ENCODE measurements around the gene KRT80.
A peak's percentile ranks its signal among the peaks of the same experiment; 100 is the strongest.

The KRT80 gene

DNA sequence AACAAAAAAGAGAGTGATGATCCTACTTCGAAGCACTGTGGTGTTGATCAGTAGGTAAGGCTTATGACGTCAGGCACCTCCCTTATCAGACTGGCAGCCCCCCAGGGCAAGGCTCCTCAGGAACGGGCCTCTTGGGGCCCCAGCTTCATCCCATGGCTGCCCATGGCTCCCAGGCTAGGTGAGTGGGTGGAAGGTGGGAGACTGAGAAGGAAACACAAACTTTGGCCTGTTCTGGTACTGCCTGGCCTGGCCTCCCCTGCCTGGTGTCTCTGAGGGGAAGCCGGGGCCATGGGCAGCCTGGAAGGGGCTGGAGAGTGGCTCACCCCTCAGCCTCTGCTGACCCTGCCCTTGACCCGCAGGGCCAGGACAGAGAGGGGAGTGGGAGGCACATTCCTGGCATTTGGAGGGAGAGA lies 38.9 kb downstream of the KRT80 start:
- DNase-seq (ENCODE audit: low read depth) = no peak

DNA sequence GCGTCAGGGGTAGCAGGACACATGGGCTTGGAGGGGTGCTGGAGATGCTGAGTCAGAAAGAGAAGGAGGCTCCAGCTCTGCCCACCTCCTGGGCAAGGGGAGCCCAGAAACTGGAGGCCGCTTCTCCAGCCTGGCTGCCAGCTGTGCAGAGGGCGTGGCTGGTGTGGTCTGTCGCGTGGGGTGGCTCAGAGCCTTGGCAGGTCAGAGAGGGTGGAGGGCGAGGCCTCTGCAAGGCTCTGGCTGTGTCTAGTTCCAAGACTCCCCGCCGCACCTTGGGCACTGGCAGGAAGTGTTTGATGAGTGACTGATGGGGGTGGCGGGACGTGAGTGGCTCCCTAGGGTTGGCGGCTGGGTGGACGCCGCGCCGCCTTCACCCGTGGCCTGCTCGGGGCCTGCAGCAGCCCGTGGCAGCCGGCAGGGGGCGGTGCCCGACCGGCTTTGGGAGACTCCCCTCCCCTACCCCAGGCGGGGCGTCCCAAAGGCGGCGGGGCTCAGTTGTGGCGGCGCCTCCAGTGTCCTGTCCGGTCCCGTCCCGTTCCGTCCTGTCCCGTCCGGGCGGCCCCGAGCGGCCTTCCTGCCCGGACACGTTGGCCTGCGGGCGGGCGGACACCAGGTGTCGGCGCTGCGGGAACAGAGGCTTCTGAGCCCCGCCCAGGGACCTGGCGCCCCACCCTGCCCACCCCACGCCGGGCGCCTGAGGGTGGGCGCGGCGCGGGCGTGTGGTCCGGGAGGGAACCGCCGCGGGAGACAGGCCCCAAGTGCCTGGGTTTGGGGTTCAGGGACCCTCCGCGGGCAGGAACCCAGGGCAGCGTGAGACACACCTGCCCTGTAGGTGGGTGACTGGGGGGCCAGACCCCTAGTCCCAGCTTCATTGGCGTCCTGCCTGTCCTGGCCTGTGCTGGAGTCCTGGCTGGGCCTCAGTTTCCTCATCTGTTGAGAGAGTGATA lies 39.7 kb downstream of the KRT80 start:
- DNase-seq (ENCODE audit: low read depth) = peak; percentile 64

DNA sequence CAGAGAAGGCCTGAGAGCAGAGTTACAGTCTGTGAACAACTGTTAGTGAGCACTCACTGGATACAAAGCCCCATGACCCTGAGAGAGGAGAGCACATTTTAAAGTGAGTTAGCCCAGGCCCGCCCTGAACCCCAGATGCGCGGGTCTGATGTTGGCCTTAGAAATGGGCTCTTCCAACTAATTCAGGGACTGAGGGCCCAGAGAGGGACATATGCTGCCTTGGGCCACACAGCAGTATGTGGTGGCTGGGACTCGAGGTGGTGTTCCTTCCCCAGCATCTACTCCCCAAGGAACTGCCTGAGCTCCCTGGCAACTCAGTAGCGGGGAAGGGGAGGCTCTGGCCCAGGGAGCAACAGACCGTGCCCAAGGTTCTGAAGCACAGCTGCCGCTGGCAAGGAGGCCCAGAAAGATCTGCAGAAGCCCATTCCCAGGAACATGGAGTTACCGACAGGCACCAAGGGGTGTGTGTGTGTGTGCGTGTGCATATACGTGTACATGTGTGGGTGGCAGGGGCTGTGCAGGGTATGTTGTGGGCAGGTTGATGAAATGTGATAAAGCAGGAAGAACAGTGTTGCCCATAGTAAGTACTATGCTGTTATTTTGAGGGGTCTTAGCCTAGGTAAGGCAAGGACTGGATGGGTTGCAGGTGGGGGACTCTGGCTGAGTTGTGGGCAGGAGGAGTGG lies 40.5 kb downstream of the KRT80 start:
- DNase-seq (ENCODE audit: low read depth) = no peak

DNA sequence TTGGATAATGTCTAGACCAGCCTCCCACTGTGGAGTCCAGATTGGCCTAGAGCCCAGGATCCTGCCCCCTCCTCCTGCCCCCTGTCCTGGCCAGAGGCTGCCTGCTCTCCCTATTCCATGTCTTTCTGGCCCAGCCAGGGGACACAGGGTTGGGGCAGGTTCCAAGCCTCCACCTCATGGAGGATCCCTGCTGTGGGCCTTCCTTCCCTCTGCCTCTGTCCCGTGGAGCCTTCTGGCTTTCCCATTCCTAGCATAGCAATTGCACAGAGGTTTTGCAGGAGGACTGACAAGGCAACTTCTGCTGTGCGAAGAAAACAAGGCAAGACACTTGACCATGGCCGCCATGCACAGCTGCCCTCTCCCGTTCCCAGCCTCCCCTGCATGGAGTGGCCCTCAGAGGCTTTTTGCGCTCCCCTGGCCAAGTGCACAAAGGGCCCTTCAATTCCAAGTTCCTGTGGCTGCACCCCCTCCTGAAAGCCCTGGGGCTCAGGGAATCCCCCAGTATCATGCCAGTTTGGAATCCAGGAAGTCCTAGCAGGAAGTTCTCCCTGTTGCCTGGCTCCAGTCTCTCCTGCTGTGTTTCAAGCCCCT lies 42.1 kb downstream of the KRT80 start:
- no peak for DNase-seq (ENCODE audit: low read depth)

DNA sequence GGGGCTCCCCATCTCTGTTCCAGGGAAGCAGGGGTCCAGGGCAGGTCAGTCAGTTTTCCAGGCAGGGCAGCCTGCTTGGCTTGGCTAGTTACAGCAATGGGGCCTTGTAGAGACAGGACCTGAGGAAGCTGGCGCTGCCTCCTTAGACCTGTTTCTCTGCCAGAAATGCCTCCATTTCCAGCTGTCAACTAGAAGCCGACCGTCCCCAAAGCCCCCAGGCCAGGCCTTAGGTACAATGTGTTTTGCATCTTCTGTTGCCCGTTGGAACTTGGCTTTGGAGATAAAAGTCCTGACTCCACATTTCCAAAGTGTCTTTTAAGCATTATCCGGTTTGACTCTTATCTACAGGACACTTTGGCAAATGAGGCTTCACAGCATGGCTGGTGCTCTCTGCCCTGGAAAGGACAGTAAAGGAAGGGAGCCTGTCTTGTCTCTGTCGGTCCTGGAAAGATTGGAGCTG lies 42.6 kb downstream of the KRT80 start:
- no peak for DNase-seq (ENCODE audit: low read depth)

DNA sequence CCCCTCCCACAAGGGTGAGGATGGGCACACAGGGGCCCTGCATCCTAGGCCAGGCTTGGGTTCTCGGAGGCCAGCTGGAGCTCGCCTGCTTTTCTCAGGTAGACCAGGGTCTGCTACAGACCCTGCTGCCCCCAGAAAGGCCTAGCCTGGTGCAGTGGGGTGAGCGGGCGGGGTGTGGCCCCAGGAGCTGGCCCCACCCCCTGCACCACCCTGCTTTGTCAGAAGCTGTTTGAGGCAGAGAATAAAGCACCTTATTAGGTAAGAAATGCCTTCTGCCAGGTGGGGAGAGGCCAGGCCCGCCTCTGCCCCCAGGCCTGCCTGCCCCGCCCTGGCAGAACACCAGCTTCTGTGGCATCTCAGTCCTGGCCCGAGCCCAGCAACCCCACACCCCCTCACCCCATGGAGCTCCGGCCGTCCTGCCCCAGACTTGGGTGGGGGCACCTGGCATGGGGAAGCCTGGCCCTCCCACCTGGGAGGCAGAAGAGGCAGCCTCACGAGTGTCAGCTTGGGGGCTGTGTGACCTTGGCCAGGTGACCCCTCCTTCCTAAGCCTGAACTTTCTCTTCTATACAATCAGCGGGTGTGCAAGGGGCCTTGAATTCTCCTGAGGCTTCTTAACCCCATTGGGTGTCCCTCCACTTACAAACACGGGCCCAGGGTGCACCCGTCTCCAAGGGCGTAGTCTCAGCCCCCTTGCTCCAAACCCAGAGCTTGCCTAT lies 43.2 kb downstream of the KRT80 start:
- DNase-seq (ENCODE audit: low read depth) = no peak

DNA sequence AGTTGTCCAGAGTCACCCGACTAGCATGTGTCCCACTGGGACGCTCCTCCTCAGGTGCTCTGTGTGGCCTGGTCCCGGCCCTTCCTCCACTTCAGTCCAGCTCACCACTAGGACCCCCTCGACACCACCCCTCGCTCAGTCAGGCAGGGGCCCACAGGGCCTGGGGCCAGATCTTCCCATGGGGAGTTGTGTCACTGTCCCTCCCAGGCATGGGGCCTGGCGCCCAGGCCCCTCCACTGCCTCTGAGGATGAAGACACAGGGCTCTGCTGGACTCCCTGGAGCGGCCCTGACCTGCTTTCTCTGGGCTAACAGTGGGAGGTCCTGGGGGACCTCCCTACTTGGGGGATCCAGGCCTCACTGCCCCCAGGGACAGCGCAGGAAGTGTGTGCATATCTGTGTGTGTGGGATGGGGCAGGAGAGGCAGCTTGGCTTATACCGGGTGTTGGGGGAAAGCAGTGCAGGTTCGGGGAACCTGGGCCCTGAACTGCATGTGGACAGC lies 43.8 kb downstream of the KRT80 start:
- no peak for DNase-seq (ENCODE audit: low read depth)

DNA sequence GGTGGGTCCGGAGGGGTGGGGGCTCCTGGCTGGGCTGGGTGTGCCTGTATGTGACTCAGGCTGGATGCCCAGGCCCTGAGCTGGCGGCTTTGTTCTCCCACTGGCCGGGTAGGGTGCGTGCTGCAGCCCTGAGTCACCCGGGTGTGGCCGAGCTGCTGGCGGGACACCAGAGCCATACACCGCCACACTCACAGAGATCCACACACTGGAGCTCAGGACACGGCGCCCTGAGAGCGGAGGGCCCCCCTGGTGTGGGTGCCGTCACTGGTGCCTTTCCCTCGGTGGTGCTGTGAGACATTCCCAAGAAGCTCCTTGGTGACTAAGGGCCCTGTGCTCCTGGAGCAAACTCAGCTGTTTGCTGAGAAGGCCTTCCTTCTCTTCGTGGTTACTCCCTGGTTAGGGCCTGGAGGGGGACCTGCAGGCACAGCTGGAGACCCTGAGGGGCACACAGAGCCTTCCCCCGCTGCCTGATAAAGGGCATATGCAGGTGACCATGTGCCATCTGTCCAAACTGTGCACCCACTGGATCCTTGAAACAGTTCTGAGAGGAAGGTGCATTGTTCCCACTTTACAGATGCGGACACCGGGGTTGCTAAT lies 44.3 kb downstream of the KRT80 start:
- DNase-seq (ENCODE audit: low read depth) = no peak

DNA sequence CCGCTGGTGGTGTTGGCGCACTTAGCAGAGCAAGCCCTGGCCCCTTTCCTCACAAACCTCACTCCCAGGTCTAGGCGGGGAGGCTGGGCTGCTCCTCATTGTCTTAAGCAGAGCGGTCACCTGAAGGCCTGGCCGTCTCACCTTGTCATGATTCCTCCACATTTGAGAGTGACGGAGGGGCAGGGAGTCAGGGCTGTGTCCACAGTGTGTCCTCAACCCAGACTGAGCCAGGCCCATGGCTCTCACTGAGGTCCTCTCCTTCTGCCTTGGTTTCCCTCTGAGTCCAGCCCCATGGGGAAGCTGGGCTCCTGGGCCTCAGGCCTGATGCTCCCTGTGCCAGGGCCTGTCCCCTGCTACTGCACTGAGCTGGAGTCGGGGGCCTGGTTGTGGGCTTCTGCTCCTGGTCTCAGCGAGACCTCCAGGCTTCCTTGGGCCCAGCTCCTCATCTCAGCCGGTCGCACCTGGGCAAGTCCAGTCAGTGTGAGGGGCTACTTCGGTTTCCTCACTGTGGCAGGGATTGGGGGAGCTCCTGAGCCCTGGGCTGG lies 44.9 kb downstream of the KRT80 start:
- no peak for DNase-seq (ENCODE audit: low read depth)

DNA sequence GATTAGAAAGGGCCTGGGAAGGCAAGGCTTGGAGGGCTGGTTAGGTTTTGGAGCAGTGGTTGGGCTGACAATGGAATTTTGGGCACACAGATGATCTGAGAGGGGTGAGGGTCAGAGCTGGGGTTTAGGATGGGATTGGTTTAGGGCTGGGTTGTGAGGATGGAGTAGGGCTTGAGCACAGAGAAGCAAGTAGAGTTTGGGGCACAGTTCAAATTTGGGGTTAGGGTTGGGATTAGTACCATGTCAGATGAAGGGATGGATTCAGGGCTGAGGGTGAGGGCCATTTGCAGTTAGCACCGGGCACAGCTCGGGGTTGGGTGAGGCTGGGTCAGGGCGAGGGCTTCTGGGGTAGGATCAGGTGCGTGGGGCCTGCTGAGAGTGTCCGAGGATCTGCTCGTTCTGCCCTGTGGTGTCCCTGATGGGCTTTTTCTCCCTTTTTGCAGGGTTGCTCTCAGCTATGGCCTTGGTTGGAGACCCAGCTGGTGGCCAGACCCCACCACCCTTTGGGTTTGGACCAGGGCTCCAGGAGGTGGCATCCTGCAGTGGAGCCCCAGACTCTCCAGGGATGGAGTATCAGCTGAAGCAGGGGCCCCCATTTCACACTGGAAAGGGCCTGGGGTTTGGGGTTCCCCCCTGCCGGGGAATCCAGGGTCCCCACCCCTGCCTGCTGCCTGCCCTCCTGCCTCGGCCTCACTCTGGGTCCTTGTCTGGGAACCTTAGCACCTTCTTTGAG lies 45.6 kb downstream of the KRT80 start:
- DNase-seq (ENCODE audit: low read depth) = no peak

DNA sequence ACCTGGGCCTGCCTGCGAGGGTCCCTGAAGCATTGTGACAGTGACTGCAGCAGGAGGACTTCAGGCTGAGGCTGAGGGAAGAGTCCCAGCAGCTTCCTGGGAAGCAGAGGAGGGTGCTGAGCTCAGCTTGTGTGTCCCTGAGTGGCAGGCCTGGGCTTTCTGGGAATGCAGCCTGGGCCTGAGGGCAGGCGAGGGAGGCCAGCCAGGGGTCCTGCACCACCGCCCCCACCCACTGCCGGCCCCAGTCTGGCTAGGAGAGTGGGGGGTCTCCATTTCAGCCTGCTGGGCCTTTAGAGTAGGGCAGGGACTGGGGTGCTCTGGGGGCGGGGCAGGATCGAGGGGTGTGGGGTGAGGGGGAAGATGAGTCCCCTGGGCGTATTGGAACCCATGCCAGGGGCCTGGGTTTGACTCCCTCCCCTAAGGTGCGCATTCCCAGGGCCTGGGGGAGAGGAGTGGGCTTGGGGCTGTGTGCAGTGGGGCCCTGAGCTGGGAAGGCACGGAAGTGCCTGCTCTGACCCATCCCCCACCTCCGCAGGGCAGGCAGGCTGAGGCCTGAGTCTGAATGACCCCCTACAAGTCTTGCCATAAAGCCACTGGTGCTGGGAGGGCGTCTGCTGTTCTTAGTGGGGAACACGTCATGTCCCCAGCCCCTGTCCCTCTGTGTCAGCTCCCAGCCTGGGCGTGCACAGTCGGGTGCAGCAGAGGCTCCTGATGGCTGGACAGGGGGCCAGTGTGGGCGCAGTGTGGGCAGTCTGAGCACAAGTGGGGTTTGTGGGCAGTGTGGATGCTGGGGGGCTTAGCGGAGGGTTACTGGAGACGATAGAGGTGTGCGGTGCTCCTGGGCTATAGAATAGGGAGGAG lies 46.4 kb downstream of the KRT80 start:
- DNase-seq (ENCODE audit: low read depth) = no peak

DNA sequence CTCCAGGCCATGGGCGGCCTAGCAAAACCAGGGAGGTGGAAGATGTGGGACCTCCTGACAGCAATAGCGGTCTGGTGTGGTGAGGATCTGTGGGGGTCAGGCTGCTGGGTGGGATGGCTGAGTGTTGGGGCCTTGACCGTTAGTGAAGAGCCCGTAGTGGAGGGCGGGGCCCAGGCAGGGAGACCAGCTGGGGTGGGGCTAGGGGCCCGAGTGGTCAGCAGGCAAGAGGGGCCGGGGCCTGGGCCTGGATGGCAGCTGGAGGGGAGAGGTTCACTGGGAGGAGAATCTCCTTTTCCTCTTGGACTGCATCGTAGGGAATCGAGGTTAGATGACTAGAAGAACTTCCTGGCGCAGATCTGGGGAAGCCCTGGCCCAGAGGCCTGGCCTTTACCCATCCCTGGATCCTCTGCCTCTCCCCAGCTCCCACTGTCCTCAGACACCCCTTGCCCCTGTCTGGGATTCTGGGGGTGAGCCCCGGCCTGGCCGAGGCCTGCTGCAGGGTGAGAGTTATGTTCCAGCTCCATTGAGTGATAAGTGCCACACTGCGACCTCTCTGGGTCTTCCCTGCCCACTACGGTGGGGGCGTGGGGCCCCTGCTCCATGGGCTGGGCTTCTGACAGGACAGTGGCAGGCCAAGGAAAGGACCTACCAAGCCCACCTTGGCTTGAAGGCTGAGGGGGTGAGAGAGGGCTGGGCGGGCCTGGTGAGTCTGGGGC lies 47.1 kb downstream of the KRT80 start:
- DNase-seq (ENCODE audit: low read depth) = no peak

DNA sequence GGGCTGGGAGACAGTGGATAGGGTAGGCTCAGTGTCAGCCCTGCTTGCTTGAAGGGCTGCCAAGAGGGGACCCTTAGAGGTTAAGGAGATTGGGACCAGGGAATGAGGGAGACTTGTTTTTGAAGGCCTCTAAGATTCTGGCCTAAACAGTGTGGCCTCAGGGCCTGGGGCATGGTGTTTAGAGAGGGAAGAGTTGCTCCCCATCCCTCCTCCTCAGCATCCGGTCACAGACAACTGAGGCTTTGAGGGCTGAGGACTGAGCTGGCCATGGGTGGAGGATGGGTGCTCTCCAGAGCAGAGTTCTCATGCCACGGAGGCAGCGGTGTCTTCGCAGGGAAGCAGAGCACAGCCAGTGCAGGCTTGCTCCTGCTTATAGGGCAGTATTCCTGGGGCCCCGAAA lies 49.4 kb downstream of the KRT80 start:
- DNase-seq (ENCODE audit: low read depth) = no peak

DNA sequence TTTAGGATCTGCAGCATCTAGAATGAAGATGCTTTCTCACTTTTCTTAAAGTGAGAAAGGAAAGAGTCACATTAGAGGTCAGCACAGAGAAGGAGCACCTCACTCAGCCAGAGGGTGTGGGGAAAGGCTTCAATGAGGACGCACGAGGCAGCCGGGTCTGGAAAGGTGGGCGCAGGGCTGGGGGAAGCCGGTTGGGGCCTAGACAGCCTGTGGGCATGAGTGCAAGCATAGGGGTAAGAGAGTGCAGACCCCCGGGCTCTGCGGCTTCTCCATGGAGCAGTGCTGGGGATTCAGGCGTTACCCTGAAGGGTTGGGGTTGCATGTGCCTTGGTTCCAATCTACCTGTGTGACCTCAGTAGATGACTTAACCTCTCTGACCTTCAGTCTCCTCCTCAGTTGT lies 49.9 kb downstream of the KRT80 start:
- no peak for DNase-seq (ENCODE audit: low read depth)

DNA sequence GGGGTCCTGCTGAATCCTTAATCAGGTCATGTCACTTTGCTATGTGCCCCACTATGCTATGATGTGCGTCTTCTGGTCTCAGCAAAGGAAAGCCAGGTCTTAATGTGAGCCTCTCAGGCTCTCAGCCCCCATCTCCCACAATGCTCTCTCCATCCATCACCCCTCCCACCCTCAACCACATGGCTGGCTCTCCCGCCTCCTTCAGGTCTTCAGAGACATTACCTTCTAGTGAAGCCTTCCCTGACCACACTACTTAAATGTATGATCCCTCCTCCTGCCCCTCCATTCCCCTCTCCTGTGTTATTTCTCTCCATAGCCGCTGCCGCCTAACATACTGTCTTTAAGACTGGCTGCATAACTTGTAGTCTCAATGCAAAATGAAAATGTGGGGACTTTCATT lies 50.5 kb downstream of the KRT80 start:
- no peak for DNase-seq (ENCODE audit: low read depth)

DNA sequence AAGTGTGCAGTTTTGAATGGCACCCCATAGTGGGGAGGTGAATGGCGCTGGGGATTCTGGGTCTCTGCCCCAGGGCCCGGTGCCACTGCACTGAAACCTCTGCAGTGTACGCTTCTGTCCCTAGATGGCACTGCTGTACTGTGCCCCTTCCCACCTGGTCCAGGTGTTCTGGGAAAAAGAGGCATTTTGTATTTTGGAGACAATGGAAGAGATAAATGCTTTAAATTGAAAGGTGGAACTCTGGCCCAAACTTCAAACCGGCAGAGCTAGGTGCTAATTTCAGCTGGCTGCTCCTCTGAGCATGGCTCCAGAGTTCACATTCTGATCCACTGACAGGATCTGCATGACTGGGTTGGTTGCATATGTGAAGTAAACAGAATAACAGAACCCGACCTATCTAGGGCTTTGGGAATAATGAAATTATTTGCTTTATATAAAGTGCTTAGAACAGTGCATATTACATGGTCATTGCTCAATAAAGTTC lies 52.2 kb downstream of the KRT80 start:
- DNase-seq (ENCODE audit: low read depth) = no peak

DNA sequence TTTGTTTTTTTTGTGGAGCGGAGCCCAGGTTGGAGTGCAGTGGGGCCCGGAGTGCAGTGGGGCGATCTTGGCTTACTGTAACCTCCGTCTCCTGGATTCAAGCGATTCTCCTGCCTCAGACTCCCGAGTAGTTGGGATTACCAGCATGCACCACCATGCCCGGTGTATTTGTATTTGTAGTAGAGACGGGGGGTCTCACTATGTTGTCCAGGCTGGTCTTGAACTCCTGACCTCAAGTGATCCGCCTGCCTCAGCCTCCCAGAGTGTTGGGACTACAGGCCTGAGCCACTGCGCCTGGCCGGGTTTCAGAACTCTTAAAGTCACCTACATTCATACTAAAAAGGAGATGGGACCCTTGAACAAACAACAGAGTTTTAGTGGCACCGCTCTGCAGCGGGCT lies 52.7 kb downstream of the KRT80 start:
- DNase-seq (ENCODE audit: low read depth) = no peak

DNA sequence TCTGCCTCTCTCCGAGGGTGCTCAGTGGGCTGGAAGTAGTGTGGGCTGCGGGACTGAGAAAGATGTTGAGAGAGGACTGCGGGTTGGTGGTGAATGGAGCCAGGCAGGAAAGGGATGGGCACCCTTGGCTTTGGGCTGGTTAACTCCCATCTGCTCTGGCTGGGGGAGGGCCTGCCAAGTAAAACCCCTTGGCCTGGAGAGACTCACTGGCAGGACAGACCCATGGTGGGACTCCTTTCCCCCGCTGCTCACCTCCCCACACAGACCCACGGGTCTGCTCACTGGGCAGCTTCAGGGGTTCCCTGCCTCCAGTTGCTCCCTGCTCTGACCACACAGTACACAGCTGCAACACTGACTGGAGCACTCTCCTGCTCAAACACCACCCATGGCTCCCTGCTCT lies 54.1 kb downstream of the KRT80 start:
- no peak for DNase-seq (ENCODE audit: low read depth)

DNA sequence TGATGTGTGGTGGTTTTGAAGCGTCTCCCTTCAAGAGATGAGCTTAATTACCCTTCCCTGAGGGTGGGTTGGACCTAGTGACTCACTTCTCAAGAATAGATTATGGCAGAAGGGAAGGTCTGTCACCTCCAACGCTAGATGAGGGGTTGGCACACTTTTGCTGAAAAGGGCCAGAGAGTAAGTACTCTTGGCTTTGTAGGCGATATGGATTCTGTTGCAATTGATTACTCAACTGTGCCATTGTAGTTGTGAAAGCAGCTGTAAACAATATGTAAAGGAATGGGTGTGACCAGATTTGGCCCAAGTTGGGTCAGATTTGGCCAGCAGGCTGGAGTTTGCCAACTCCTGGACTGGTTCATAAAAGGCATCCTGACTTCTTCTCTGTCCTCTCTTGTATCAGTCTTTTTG lies 59.1 kb downstream of the KRT80 start:
- DNase-seq (ENCODE audit: low read depth) = no peak
